GM03348 (cell line): ENCODE measurements around the gene ARMC5.
A peak's percentile ranks its signal among the peaks of the same experiment; 100 is the strongest.
"Not testable (repeated sequence)": the region's sequence is repeated elsewhere in the genome, so short reads cannot be mapped to it uniquely, and the experiment has no call there.

Experiments
- DNase-seq: peaks from one replicate; pipeline ENCODE4 v3.0.0; 2012; ENCODE audit warnings: low spot score

The ARMC5 gene, protein sequence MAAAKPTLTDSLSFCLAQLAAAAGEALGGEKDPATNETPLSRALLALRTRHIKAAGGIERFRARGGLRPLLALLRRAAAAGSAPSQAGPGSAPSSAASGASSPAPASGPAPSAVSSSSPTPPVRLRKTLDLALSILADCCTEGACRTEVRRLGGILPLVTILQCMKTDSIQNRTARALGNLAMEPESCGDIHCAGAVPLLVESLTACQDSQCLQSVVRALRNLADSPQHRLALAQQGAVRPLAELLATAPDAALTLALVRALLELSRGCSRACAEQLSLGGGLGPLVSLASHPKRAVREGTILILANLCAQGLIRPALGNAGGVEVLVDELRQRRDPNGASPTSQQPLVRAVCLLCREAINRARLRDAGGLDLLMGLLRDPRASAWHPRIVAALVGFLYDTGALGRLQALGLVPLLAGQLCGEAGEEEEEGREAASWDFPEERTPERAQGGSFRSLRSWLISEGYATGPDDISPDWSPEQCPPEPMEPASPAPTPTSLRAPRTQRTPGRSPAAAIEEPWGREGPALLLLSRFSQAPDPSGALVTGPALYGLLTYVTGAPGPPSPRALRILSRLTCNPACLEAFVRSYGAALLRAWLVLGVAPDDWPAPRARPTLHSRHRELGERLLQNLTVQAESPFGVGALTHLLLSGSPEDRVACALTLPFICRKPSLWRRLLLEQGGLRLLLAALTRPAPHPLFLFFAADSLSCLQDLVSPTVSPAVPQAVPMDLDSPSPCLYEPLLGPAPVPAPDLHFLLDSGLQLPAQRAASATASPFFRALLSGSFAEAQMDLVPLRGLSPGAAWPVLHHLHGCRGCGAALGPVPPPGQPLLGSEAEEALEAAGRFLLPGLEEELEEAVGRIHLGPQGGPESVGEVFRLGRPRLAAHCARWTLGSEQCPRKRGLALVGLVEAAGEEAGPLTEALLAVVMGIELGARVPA

DNA sequence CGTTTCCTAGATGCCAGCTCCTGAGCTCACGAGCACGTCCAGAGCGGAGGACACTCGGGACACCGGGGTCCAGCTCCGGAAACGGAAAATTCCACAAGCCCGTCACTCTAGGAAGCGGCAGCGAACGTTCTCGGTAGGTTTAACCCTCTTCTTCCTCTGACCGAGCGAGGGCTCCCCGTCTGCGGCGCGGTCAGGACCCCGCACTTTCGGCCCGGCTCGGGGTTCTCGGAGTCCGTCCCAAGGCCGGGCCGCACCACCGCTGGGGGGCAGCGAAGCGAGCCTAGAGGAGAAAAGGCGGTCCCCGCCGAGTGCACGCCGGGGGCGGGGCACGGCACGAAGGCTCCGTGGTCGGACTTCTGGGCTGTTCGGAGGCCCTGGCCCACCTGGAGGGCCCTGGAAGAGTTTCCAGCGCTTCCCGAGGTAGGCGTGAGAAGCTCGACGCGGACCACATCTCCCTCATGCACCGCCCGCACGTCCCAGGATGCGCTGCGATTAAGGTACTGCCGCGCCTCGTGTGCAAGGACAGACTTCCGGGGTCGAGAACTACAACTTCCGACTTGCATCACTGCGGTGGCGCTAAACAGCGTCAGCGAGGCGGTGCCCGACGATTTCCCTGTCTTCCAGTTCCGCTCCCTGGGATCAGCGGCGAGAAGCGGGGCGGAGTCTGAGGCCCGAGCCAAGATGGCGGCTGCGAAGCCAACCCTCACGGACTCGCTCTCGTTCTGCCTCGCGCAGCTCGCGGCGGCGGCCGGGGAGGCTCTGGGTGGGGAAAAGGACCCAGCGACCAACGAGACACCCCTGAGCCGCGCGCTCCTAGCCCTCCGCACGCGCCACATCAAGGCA lies at the start of gene ARMC5:
Gene ARMC5 (plus strand): TSS at position 658 of the 843 bp plus-strand sequence. CDS start 24 bp downstream, at position 682.
- peak; percentile 92 for DNase-seq

GRCh38 chr16:31410082-31410481 lies 49.2 kb upstream of the ARMC5 start:
- no peak for DNase-seq

GRCh38 chr16:31411024-31411844 lies 48.1 kb upstream of the ARMC5 start:
- no peak for DNase-seq

- no peak for DNase-seq
These were observed 46.6 kb upstream of the ARMC5 start for GRCh38 chr16:31412750-31413149.

DNA sequence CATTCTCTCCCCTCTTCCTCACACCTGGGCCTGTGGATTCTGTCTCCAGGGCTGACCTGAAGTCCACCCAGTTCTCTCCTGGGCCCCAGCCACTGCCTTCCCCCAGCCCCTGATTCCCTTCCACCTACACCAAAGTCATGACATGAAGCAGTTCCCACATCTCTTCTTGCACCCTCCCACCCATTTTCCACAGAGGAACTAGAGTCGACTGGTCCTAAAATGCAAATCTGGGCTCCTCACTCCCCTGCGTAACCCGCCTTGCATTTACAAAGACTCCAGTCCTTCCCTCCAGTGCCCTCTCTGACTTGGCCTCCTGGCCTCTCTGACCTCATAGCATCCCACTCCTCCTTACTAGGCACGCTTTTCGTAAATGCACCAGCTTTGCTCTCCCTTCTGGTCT lies 45.9 kb upstream of the ARMC5 start:
- DNase-seq: no peak

GRCh38 chr16:31413943-31414342 lies 45.4 kb upstream of the ARMC5 start:
- no peak for DNase-seq

DNA sequence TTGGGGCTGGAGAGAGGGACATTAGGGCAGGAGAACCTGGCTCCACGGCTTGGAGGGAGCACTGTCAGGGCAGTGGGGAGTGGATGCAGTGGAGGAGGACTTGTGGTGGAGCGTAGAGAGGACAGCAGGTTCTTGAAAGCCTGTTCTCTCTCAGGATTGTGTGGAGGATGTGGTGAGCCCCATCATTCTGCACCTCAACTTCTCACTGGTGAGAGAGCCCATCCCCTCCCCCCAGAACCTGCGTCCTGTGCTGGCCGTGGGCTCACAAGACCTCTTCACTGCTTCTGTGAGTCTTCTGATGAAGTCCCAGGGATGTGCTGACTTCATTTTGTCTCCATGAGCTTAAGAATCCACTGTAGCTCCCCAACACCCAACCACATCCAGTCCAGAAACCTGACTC lies 44.6 kb upstream of the ARMC5 start:
- DNase-seq: no peak

DNA sequence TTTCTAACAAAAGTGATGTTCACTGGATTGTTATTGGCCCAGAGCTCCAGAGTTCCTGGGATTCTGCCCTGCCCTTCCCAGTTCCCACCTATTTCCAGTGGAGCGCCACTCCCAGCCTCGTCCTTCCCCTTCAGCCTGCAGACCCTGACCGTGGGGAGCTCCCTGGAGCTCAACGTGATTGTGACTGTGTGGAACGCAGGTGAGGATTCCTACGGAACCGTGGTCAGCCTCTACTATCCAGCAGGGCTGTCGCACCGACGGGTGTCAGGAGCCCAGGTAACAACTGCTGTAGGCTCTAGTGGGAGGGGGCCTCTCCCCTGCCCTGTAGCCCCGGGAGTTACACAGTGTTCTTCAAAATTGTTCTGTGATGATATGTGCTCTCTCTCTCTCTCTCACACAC lies 42.9 kb upstream of the ARMC5 start:
- no peak for DNase-seq

DNA sequence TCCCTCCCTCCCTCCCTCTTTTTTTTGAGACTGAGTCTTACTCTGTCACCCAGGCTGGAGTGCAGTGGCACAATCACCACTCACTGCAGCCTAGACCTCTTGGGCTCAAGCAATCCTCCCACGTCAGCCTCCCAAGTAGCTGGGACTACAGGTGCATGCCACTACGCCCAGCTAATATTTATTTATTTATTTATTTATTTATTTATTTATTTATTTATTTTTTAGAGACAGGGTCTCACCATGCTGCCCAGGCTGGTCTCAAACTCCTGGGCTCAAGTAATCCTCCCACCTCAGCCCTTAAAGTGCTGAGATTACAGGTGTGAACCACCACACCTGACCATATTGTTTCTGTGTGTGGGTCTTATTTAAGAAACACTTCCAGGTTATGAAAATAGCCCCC lies 42.3 kb upstream of the ARMC5 start:
- not testable (repeated sequence) for DNase-seq

DNA sequence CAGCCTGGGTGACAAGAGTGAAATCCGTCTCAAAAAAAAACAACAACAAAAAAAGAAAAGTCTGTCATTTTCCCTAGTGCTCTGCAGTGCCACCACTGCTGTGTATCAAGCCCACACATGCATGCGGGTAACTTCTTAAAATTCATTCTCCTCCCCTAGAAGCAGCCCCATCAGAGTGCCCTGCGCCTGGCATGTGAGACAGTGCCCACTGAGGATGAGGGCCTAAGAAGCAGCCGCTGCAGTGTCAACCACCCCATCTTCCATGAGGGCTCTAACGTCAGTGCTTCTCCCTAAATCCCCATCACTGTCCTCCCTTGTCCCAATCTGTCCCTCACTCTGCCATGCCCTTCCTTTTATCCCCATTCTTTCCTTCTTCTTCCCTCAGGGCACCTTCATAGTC lies 41.4 kb upstream of the ARMC5 start:
- DNase-seq: no peak

- DNase-seq: no peak
These were observed 39.3 kb upstream of the ARMC5 start for GRCh38 chr16:31420037-31420436.

DNA sequence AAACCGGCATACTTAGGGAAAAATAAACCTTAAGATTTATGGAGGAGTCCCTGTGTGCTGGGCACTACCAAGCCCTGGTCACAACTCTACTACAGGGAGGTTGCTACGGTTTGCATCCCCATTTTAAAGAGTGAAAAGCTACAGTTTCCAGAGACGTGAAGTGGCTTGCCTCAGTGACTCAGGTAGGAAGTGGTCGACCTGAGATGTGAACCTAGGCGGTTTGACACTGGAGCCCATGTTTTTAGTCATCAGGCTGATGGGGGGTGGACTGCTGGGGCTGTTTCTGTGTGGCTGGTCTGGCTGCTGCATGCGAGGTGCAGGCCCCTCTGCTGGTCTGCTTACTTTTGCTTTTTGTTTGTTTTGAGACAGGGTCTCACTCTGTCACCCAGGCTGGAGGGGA lies 37.7 kb upstream of the ARMC5 start:
- no peak for DNase-seq

DNA sequence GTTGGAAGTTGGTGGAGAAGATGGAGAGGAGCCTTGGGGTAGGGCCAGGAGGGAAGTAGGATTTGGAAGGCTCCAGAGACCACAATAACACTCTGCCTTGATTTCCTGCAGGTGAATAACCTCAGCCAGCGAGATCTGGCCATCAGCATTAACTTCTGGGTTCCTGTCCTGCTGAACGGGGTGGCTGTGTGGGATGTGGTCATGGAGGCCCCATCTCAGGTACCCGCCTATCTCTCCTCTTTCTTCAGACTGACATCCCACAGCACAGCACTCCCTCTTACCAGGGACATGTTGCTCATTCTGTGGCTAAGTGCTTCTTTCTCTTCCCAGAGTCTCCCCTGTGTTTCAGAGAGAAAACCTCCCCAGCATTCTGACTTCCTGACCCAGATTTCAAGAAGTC lies 36.1 kb upstream of the ARMC5 start:
- no peak for DNase-seq

GRCh38 chr16:31423801-31424200 lies 35.5 kb upstream of the ARMC5 start:
- DNase-seq: no peak

GRCh38 chr16:31427441-31428278 lies 31.6 kb upstream of the ARMC5 start:
- DNase-seq: peak; percentile 95

GRCh38 chr16:31428279-31428597 lies 31.1 kb upstream of the ARMC5 start, which contains the start of gene COX6A2:
TSS of gene COX6A2 (minus strand) at chr16:31428360. CDS start at chr16:31428325, 35 bp downstream.
- DNase-seq: no peak

- no peak for DNase-seq
These were observed 30.6 kb upstream of the ARMC5 start for GRCh38 chr16:31428638-31429247.

- no peak for DNase-seq
These were observed 30.0 kb upstream of the ARMC5 start for GRCh38 chr16:31429314-31429713.

- no peak for DNase-seq
These were observed 29.5 kb upstream of the ARMC5 start for GRCh38 chr16:31429796-31430195.
